Dermis microvascular lymphatic vessel endothelial cell (primary cell): ENCODE measurements around the gene CABLES2. TPM values are rescaled to one million over a fixed set of nuclear protein-coding genes. Genes with fewer than 3 reads are reported as not detected.

ENCODE experiments used
- DNase-seq, 2 donors: peaks; one replicate each; pipeline versions ENCODE4 v3.0.0 to v3.0.0-alpha.2; 2010; ENCODE audit warnings: low read depth in 2 of 2
- total RNA-seq: library from RNA; depleted of rRNA; stranded (reverse); fragments of >200 nt; gene quantifications from 2 replicates; pipeline ENCODE4 v1.2.1, GENCODE V29; 2014

CABLES2 gene
- total RNA-seq, 1 donor from 2014 or later: 0.77 TPM

- DNase-seq: no peak
Measured at GRCh38 chr20:62418709-62419487, 11.8 kb upstream of the CABLES2 start.

- DNase-seq: no peak
Measured at GRCh38 chr20:62417981-62418708, 11.1 kb upstream of the CABLES2 start.

- no peak for DNase-seq
Measured at GRCh38 chr20:62416651-62417637, 9.9 kb upstream of the CABLES2 start.

- DNase-seq: no peak
Measured at GRCh38 chr20:62415354-62416111, 8.4 kb upstream of the CABLES2 start.

GRCh38 chr20:62413896-62414481 is 6.9 kb upstream of the CABLES2 start:
- no peak for DNase-seq

- no peak for DNase-seq
Measured at GRCh38 chr20:62413025-62413570, 6.0 kb upstream of the CABLES2 start.

GRCh38 chr20:62412194-62413024 is 5.3 kb upstream of the CABLES2 start:
- no peak for DNase-seq

- DNase-seq: no peak
Measured at GRCh38 chr20:62411479-62412193, 4.6 kb upstream of the CABLES2 start.

- no peak for DNase-seq
Measured at GRCh38 chr20:62410746-62411478, 3.8 kb upstream of the CABLES2 start.

- DNase-seq: peak in 1 of 2 donors; percentile 44
Measured at GRCh38 chr20:62409931-62410745, 3.1 kb upstream of the CABLES2 start.

- no peak for DNase-seq
Measured at GRCh38 chr20:62409086-62409853, 2.2 kb upstream of the CABLES2 start.

- DNase-seq: no peak
Measured at GRCh38 chr20:62408640-62409039, 1.6 kb upstream of the CABLES2 start.

GRCh38 chr20:62408055-62408454 is 970 bp upstream of the CABLES2 start:
- no peak for DNase-seq

- no peak for DNase-seq
Measured at GRCh38 chr20:62406635-62407176, 379 bp downstream of the CABLES2 start.

- DNase-seq: no peak
Measured at GRCh38 chr20:62405981-62406513, 1.0 kb downstream of the CABLES2 start.
